Thyroid gland (tissue), 4 donors: ENCODE measurements around the gene SPATA25.

Experiments
- POLR2A ChIP-seq, 2 donors: fragments of 450-650 bp; IDR thresholded peaks; one replicate each; pipeline ENCODE4 v1.6.1; 2017; ENCODE audit warnings: antibody characterized with exemption in 2 of 2, mild to moderate bottlenecking in 2 of 2, moderate library complexity in 1 of 2
- TF ChIP-seq, protein P1 (sequence below), 6 experiments: fragments of 200-600 bp in 3 of 6; fragments of 450-650 bp in 3 of 6; sonication (generic) in 3 of 6; IDR thresholded peaks; one replicate each; pipeline ENCODE4 v1.5.1; 2016 to 2019; ENCODE audit warnings: antibody characterized with exemption in 6 of 6, mild to moderate bottlenecking in 2 of 6, inconsistent platforms in 1 of 6, moderate library complexity in 1 of 6

DNA sequence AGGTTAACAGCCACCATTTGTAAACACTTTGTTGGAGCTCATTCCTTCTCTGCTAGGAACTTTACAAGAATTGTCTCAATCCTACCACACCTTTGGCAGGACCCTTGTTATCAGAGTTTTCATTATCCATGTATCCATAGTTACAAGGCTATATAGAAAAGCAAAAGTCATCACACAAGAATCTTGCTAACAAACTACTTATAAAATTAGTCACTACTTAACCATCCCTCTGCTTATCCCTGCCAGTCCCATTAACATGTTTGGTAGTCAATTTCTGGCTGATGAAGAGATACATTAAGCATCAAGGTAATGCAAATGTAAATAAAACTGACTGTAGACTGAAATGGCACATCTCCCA lies 19.6 kb downstream of the SPATA25 start:
- no peak for TF ChIP-seq POLR2A (IDR thresholded peaks at IDR 0.05)
- TF ChIP-seq, protein P1, sequence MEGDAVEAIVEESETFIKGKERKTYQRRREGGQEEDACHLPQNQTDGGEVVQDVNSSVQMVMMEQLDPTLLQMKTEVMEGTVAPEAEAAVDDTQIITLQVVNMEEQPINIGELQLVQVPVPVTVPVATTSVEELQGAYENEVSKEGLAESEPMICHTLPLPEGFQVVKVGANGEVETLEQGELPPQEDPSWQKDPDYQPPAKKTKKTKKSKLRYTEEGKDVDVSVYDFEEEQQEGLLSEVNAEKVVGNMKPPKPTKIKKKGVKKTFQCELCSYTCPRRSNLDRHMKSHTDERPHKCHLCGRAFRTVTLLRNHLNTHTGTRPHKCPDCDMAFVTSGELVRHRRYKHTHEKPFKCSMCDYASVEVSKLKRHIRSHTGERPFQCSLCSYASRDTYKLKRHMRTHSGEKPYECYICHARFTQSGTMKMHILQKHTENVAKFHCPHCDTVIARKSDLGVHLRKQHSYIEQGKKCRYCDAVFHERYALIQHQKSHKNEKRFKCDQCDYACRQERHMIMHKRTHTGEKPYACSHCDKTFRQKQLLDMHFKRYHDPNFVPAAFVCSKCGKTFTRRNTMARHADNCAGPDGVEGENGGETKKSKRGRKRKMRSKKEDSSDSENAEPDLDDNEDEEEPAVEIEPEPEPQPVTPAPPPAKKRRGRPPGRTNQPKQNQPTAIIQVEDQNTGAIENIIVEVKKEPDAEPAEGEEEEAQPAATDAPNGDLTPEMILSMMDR (IDR thresholded peaks at IDR 0.05) = no peak
